ENCODE results near the gene SVBP. TPM values are rescaled to one million over a fixed set of nuclear protein-coding genes. Genes with fewer than 3 reads are reported as not detected.
"Not testable (repeated sequence)": the region's sequence is repeated elsewhere in the genome, so short reads cannot be mapped to it uniquely, and the experiment has no call there.

SVBP gene, protein sequence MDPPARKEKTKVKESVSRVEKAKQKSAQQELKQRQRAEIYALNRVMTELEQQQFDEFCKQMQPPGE
- polyA plus RNA-seq: 10 to 100 TPM; 11.4 to 44.5 (median 28.9) TPM

DNA sequence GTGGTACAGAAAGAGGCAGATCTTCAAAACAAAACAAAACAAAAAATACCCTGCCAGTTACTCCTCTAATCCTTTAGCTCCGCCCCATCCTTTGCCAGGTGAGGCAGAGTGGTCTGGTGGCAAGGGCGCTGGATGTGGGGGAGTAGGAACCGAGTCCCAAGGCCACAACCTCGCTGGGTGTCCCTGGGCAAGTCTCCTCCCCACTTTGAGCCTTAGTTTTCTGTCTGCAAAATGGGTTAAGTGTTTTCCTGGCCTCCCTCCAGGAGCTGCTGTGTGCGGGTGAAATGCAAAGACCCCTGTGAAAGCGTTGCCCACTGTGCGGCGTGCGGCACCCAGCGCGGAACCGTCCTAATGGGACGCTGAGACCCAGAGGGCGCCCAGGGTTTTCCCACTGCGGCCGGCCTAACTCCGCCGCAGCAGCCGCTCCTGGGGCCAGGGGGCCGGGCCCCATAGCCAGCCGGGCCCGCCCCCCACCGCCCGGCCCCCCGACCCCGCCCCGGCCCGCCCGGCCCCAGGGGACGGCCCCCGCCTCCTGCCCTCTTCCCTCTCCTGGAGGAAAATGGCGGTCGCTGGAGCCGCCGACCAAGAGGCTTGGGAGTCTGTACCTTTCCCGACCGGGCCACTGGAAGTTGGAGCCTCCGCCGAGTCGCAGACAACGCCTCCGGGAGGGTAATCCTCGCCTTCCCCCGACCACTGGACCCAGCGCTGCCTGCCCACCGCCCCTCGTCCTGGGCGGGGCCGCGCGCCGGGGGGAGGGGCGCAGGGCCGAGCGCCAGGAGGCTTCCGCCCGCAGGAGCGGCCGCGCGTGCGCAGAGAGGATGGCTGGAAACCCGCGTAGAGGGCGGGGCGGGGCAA lies at the start of gene SVBP, which contains the start of gene ERMAP:
SVBP (minus strand) TSS at position 813 of the 855 bp plus-strand sequence. CDS start 853 bp downstream, outside the sequence.
ERMAP (plus strand) TSS at position 538 of the 855 bp plus-strand sequence. CDS start 13,327 bp downstream, outside the sequence.
- WGBS, 3 donors: 1% methylated on average over 51 to 66 of the region's 66 CpGs
- peak within 1 kb of the TSS; percentile 19 for H3K27ac ChIP-seq (ENCODE audit: low read depth, low read length)

DNA sequence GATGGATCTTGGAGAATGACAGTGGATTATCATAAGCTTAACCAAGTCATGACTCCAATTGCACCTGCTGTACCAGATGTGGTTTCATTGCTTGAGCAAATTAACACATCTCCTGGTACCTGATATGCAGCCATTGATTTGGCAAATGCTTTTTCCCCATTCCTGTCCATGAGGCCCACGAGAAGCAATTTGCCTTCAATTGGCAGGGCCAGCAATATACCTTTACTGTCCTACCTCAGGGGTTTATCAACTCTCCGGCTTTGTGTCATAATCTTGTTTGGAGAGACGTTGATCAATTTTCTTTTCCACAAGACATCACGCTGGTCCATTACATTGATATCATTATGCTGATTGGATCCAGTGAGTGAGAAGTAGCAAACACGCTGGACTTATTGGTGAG lies 49.4 kb upstream of the SVBP start:
- WGBS, 3 donors: 77 to 86% (median 86%) methylated on average over 5 of the region's 5 CpGs
- H3K27ac ChIP-seq (ENCODE audit: low read depth, low read length): no peak overlapping the region

DNA sequence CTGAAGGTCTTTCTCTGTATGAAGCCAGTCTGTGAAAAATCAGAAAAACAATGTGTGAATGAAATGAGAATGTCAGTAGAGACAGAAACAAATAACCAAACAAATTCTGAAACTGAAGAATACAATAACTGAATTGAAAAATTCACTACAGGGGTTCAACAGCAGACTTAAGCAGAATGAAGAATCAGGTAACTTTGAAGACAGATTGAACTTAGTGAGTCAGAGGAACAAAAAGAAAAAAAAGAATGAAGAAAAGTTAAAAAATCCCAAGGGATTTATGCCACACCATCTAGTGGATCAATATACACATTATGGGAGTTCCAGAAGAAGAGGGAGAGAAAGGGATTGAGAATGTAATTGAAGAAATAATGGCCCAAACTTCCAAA lies 43.8 kb upstream of the SVBP start:
- no peak overlapping the region for H3K27ac ChIP-seq (ENCODE audit: low read depth, low read length)

DNA sequence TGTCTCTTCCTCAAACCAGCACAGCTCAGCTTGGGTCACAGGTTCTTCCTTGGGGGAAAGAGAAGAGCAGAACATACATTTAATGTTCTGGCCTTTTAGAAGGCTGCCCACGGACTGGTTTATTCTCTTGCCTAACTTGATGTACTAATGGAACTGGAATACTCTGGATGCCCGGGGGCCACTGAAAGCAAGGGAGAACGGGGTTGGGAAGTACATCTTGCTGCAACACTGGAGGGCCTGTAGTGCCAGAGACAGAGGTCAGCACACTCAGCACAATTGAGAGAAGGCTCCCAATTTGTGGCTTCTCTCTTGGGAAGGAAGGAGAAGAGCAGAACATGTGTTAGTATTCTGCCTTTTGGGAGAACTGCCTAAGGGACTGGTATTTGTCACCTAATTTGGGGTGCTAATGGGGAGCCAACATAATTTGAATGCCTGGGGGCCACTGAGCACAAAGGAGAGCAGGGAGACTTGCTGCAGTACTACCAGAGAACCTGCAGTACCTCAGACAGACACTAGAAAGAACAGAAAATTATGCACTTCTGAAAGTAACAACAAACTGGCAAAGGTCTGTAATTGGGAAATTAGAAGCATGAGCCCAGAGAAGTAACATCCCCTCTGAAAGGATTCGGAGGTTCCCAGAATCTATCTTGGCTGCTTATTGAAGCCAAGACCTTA lies 43.3 kb upstream of the SVBP start:
- 63 to 87% (median 68%) methylated on average over 4 of the region's 4 CpGs for WGBS, 3 donors
- H3K27ac ChIP-seq (ENCODE audit: low read depth, low read length): no peak overlapping the region

DNA sequence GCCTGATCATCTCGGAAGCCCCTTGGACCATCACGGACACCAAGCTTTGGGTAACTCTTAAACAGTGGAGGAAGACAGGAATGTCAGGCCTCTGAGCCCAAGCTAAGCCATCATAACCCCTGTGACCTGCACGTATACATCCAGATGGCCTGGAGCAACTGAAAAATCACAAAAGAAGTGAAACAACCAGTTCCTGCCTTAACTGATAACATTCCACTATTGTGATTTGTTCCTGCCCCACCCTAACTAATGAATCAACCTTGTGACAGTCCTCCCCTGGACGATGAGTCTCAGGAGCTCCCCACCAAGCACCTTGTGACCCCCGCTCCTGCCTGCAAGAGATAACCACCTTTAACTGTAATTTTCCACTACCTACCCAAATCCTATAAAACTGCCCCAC lies 42.2 kb upstream of the SVBP start:
- 80 to 86% (median 81%) methylated on average over 5 of the region's 5 CpGs for WGBS, 3 donors

DNA sequence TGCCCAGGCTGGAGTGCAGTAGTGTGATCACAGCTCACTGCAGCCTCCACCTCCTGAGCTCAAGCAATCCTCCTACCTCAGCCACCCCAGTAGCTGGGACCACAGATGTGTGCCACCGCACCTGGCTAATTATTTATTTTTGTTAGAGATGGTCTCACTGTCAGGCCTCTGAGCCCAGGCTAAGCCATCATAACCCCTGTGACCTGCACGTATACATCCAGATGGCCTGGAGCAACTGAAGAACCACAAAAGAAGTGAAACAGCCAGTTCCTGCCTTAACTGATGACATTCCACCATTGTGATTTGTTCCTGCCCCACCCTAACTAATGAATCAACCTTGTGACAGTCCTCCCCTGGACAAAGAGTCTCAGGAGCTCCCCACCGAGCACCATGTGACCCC lies 39.4 kb upstream of the SVBP start:
- H3K27ac ChIP-seq (ENCODE audit: low read depth, low read length): not testable (repeated sequence)
- WGBS, 3 donors: 87 to 94% (median 94%) methylated on average over 3 of the region's 3 CpGs

More for the DNA sequence above, 42.2 kb upstream of the SVBP start:
- H3K27ac ChIP-seq (ENCODE audit: low read depth, low read length): not testable (repeated sequence)

DNA sequence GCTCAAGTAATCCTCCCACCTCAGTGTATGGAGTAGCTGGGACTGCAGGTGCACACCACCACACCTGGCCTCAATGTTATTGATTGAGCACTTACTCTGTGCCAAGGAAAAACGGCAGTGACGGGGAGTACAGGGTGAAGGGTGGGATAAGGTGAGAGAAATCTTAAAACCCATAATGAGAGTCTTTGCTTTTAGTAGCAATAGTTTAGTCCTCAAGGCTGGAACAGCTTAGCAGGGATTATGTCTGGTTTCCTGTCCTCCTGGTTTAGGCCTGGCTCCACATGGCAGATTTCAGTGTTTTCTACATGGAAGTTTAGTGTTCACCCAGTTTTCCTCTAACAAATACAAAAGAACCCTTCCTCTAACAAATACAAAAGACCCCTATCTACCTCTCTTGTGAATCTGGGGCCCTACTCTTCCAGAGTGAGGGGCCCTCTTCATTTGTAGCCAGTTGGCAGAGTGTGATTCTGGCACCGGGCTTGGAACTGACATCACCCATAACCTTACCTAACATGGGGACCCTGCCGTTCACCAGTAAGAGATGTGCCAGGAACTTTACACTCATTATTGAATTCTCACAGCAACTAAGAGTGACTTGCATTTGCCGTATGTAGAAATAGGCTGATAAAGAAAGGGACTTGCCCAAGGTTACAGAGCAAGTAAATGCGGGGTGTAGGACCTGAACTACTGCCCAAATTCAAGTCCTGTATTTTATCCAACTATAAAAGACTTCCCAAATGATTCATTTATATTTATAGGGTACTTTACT lies 36.1 kb upstream of the SVBP start:
- H3K27ac ChIP-seq (ENCODE audit: low read depth, low read length): no peak overlapping the region
- 61 to 80% (median 74%) methylated on average over 6 of the region's 6 CpGs for WGBS, 3 donors

DNA sequence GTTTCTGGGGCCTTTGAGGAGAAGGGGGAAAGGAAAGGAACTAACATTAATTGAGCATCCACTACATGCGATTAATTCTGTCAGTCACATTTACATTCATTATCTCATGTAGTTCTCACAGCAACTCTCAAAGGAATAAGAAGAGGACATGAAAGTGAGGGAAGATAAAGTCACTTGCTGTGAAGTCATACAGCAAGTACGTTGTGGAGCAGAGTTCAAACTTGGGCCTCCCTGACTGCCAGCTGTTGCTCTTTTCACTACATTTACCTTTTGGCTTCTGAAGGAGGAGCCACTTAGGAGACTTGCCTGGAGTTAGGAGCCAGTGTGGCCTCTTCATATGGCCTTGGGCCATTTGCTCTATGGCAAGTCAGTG lies 35.4 kb upstream of the SVBP start:
- 45 to 68% (median 51%) methylated on average over 2 of the region's 2 CpGs for WGBS, 3 donors
- H3K27ac ChIP-seq (ENCODE audit: low read depth, low read length): no peak overlapping the region

DNA sequence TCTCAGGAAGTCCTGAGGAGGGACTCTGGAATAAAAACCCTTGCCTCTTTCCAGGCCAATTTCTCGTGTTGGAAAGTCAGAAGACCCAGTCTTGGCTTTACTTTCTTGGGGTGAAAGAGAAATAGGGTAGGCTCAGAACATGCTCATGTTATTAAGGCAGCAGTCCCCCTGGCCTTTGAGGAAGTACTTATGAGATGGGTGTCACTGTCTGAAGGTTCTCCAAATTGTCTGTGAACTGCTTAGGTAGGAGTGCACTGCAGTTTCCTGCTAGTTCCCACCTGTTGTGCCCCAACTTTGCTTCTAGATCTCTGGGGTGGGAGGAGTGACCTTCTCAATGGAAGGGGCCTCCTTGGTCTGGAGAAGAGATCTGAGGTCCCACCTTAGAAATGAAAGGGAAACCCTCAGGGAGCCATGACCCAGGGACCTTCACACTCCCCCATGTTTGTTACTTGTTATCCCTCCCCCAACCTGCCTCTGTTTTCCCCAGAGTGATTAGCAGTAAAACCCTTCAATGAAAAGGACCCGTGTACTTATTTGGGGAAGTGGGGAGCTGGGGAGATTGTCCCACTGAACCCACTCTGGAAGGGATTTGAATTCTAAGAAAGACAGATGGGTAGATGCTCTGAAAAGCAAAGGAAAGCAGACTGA lies 34.9 kb upstream of the SVBP start:
- WGBS, 3 donors: 92 to 94% (median 93%) methylated on average over 2 of the region's 2 CpGs
- no peak overlapping the region for H3K27ac ChIP-seq (ENCODE audit: low read depth, low read length)

DNA sequence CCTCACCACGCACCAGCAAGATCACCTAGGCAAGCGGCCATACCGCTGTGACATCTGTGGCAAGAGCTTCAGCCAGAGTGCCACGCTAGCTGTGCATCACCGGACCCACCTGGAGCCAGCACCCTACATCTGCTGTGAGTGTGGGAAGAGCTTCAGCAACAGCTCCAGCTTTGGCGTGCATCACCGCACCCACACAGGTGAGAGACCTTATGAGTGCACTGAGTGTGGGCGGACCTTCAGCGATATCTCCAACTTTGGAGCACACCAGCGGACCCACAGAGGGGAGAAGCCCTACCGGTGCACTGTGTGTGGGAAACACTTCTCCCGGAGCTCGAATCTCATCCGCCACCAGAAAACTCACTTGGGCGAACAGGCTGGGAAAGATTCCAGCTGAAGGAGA lies 34.2 kb upstream of the SVBP start:
- 98 to 99% (median 98%) methylated on average over 15 of the region's 15 CpGs for WGBS, 3 donors
- no peak overlapping the region for H3K27ac ChIP-seq (ENCODE audit: low read depth, low read length)

DNA sequence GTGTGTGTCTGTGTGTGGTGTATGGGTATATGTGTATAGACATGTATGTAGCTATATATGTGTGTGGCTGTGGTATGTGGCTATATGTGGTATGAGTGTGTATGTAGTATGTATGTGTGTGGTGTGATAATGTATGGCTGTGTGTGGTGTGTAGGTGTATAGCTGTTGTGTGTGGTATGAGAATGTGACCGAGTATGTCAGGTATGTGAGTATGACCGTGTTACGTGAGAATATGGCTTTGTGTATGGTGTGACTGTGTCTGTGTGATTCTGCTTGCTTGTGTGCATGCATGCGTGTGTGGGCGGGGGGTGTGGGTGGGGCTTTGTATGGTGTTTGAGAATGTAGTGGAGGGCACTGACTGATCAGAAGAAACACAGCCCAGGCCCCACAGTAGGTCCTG lies 32.7 kb upstream of the SVBP start:
- H3K27ac ChIP-seq (ENCODE audit: low read depth, low read length): no peak overlapping the region
- WGBS, 3 donors: 98 to 99% (median 98%) methylated on average over 5 of the region's 5 CpGs

DNA sequence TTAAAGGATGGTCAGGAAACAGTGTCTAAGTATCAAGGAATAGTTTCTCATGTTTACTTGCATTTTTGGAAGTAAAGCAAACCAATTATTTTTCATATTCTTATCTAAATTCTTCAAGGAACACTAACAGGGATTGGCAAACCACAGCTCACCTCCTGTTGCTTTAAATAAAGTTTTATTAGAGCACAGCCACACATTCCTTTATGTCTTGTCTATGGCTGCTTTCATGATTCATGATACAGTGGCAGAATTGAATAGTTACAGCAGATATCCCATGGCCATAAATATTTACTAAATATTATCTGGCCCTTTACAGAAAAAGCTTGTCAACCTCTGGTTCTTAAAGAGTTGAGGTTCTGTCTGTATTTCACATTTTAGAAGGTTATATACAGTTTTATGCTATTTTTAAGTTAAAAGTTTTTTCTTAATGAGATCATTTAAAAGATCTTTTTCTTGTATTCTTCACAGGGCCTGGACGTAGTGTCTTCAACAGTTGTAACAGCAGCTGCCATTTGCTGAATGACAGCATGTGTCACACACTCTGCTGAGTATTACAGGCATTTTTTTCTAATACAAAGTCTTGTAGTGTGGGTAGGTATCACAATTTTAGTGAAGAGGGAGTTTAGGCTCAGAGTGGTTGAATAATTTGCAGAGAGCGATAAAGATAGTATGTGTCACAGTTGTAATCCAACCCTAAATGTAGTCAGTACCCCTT lies 31.8 kb upstream of the SVBP start:
- H3K27ac ChIP-seq (ENCODE audit: low read depth, low read length): no peak overlapping the region
- WGBS, 3 donors: 95 to 99% (median 95%) methylated on average over 2 of the region's 2 CpGs

DNA sequence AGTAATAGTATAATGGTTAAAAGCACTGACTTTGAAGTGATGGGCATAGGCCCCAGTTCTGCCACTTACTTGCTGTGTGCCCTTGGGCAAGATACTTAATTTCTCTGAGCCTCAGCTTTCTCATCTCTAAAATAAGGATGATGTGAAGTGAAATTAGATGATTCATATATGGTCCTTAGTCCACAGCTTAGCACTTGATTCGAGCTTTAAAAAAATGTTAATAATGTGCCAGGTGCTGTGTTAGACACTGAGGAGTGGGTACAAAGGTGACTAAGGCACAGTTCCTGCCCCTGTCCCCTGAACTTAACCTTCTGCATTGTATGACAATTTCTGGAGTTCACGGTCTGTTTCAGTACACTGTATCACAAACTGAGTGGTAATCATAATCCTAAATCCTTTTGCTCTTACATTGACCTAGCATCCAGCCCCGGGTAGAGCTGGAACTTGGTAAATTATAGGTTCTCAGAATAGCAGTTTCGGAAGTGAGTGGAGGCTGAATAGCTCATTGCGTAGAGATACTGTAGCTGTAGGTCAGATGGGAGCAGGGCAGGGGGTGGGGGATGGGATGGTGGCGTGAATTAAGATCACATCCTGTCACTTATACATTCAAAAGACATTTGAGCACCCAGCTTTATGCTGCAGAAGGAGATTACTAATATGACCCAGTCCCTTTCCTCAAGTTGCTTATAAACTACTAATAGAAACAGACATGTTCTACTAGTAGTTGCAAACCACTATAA lies 30.7 kb upstream of the SVBP start:
- no peak overlapping the region for H3K27ac ChIP-seq (ENCODE audit: low read depth, low read length)

DNA sequence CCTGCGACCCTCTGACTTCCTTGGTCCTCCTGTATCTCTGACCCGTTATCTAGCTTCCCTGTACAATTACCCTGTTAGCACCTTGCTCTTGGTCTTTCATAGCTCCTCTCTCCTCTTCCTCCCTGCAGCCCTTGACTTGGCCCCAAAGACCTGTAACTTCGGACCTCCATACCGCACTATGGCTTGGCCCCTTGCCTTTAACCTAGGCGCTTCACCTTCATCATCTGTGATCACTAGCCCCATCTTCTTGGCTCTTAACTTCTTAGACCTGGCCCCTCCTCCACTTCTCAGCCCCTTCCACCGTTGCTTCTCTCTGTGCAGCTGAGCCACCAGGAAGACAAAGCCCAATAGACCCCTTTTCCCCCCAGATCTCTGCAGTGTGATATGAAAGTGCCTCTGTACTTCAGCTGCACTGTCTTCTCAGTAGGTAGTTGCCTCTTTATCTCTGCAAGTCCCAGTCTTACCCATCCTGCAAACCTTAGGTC lies 30.0 kb upstream of the SVBP start:
- WGBS, 3 donors: 8 to 12% (median 10%) methylated on average over 6 of the region's 6 CpGs
- no peak overlapping the region for H3K27ac ChIP-seq (ENCODE audit: low read depth, low read length)

More for the DNA sequence above, 30.7 kb upstream of the SVBP start:
- 74 to 80% (median 76%) methylated on average over 6 of the region's 6 CpGs for WGBS, 3 donors

DNA sequence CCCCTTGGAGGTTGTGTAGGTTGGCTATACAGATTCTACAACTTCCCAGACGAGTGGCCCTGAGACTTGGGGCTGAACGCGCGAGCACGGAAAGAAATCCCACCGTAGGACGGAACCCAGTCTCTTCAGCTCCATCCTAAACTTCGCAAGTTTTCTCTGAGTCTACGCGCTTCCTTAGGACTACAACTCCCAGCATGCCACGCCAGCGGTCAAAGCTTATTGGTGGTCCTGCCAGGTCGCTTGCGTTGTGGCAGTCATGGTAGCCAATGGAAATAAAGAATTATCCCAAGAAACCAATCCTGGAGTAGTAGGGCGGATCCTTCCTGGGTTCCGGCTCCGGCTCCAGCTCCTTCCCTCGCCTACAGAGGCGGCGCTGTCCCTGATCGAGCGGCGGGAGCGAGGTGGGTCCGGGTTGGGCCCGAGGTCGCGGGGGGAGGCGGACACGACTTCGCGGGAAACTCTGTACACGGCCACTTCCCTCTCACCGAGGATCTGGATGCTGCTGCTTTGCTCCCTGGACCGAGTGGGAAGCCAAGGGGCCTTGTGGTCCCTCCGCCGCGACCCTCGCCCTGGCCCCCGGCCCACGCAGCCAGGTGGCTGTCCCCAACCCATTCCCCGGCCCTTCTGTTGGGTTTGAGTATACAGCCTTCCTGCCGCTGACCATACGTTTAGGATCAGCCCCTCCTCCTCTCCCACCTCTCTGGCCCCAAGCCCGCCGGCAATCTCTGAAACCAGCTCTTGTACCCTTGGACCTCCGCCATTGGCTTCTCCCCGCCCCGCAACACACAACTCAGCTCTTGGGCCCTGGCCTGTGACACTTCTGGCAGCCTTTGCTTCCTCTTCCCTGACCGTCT lies 29.3 kb upstream of the SVBP start, which contains the start of gene ZNF691:
ZNF691 (plus strand) TSS at position 357 of the 854 bp plus-strand sequence. CDS start 3,046 bp downstream, outside the sequence.
- 0% methylated on average over 48 to 50 of the region's 50 CpGs for WGBS, 3 donors
- no peak within 1 kb of the TSS for H3K27ac ChIP-seq (ENCODE audit: low read depth, low read length)

DNA sequence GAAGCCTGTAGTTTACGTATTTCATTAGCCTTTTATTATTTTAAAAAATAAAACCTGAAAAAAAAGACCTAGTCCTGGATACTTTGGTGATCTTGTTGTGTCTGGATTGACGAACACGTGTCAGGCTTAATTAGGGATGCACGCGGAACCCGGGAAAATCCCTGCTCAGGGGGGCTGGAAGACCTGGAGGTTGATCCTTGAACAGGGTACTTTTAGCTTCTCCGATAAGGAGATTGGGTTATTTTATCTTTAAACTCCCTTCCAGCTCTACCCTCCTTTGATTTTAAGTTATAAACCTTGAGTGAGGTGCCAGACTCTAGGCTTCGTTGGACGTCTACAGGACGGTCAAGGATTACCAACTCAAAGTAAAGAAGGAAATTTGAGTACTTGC lies 28.7 kb upstream of the SVBP start:
- WGBS, 3 donors: 7 to 10% (median 7%) methylated on average over 10 of the region's 10 CpGs

More for the DNA sequence above, 28.7 kb upstream of the SVBP start:
- no peak overlapping the region for H3K27ac ChIP-seq (ENCODE audit: low read depth, low read length)

Data from adipose tissue (tissue), 3 donors.